Fibroblast of mammary gland (primary cell): Measurements from ENCODE around the gene WNK1.

Source experiments
- DNase-seq: peaks from one replicate; pipeline ENCODE4 v3.0.0-alpha.2; 2010; ENCODE audit warnings: low read depth
- H3K4me3 ChIP-seq: 2 replicates; pipeline ENCODE4 v1.5.1; 2011; ENCODE audit warnings: low read depth, mild to moderate bottlenecking, low read length, moderate library complexity; ENCODE audit not compliant: control insufficient read depth
- CTCF ChIP-seq: conservative IDR thresholded peaks from 2 replicates; pipeline ENCODE4 v1.5.1; 2011; ENCODE audit warnings: low read depth, low read length, inconsistent platforms; ENCODE audit not compliant: control insufficient read depth, insufficient read depth

WNK1 gene

DNA sequence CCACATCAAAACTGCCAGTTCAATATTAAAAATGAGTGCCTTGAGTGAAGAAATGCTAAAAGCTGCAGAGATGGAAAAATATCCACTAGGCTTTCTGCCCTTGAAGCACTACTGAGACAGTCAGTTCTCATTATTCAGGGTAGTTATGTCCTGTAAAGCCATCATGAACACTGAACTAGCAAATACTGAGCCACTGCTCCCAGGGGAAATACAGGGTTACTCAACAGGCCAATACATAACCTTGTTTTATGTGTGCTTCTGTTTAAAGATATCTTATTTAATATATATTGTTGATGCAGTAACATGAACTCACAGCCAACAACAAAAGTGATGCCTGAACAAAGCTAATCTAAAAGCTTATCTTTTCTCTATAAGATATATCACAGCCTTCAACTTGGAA is 193.8 kb downstream of the WNK1 start:
- peak; percentile 29 for DNase-seq
- H3K4me3 ChIP-seq = no peak overlapping the region
- TF ChIP-seq CTCF = no peak

DNA sequence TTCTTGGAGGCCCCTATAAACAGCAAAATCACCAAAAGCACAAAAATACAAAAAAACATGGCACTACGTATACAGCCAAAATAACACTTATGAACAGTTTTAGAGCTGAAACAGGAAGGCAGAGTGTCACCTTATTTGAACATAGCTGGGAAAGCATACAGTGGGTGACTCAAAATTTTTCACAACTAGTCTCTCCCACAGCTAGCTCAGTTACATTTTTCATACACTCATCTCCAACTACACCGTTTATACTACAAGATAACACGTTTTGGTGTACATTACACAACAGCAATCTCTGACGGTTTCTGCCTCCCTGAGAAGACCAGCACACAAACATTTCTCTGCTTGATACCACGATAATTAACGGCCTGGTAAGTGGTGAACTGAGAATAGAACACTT is 194.3 kb downstream of the WNK1 start:
- H3K4me3 ChIP-seq = no peak overlapping the region
- peak; percentile 44 for DNase-seq
- TF ChIP-seq CTCF = no peak

DNA sequence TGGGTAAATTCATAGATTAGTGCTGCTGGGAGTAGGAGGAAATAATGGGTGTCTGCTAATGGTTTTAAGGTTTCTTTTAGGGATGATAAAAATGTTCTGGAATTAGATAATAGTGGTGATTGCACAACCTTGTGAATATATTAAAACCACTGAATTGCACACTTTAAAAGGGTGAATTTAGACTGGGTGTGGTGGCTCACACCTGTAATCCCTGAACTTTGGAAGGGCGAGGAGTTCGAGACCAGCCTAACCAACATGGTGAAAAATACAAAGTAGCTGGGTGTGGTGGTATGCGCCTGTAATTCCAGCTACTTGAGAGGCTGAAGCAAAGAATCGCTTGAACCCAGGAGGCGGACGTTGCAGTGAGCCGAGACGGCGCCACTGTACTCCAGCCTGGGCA is 195.9 kb downstream of the WNK1 start:
- H3K4me3 ChIP-seq = peak overlapping the region; percentile 97
- DNase-seq = no peak
- no peak for TF ChIP-seq CTCF

GRCh38 chr12:949453-950191 is 197.2 kb downstream of the WNK1 start, which contains the start of gene RAD52:
Gene RAD52 (minus strand): TSS chr12:949694. CDS start chr12:933058, 16,636 bp downstream.
- H3K4me3 ChIP-seq = peak within 1 kb of the TSS; percentile 97
- peak; percentile 77 for TF ChIP-seq CTCF
- DNase-seq = peak; percentile 99

GRCh38 chr12:951176-951575 is 198.8 kb downstream of the WNK1 start:
- H3K4me3 ChIP-seq = no peak overlapping the region
- TF ChIP-seq CTCF = no peak
- no peak for DNase-seq

DNA sequence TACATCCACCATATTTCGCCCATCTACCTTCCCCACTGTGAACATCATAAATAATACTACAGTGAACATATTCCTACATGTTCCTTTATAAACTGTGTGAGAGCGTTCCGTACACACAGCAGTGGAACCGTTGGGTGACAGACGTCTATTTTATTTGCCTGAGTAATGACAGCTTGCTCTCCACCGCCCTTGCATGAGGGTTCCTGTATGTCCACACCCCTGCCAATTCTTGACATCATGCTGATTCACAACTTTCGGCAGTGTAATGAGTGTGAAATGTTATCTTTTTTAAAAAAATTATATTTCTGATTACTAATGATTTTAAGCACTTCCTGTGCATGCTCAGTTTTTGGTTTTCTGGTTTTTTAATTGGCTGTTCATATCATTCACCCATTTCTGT is 201.4 kb downstream of the WNK1 start:
- DNase-seq = peak; percentile 82
- H3K4me3 ChIP-seq = no peak overlapping the region
- no peak for TF ChIP-seq CTCF
